HCT116 (cell line): ENCODE measurements around the gene CEP41. TPM values are rescaled to one million over a fixed set of nuclear protein-coding genes. Genes with fewer than 3 reads are reported as not detected.

Experiments
- ATAC-seq: fragments of 200-7000 bp; cut with Tn5 transposase; 2 replicates; pipeline ENCODE4 v1.9.1; 2020; ENCODE audit warnings: mild to moderate bottlenecking, moderate library complexity
- BruUV-seq: library from RNA; stranded (reverse); fragments of 400-500 nt; replicated peaks from 2 replicates; lab custom pipeline; 2021; lab: Mats Ljungman, UMichigan
- CTCF ChIA-PET: fragments of 300-600 bp; sonication (Branson Sonifier 250); formaldehyde crosslinking; loops from one replicate; lab custom pipeline; 2021; ENCODE audit warnings: antibody characterized with exemption; lab: Charles Lee
- POLR2A ChIA-PET: fragments of 300-600, 350-600 bp; sonication (Branson Sonifier 250); formaldehyde crosslinking; loops from one replicate; lab custom pipeline; 2021; ENCODE audit warnings: antibody characterized with exemption; lab: Charles Lee
- RAD21 ChIA-PET, 2 experiments: fragments of 300-600 bp; sonication (Branson Sonifier 250); formaldehyde crosslinking; loops; one replicate each; lab custom pipeline; 2023; ENCODE audit warnings: low total read pairs in 2 of 2; ENCODE audit not compliant: uncharacterized antibody in 2 of 2, unreplicated experiment in 2 of 2, low non-redundant PET in 1 of 2; lab: Charles Lee
- DNase-seq: peaks from one replicate; pipeline ENCODE4 v3.0.0-alpha.2; 2010; ENCODE audit warnings: low read depth, low spot score
- H2AFZ ChIP-seq: fragments of 200-600 bp; shearing (Covaris generic), sonication (generic); 2 replicates; pipeline ENCODE4 v1.6.1; 2017; ENCODE audit warnings: low read depth, mixed run types, mixed read lengths, antibody characterized with exemption, low read length; ENCODE audit not compliant: poor library complexity, severe bottlenecking
- H3K27ac ChIP-seq: 2 replicates; pipeline ENCODE4 v1.5.1; 2012; ENCODE audit warnings: low read depth, low read length
- H3K27me3 ChIP-seq: fragments of 200-600 bp; sonication (generic); 2 replicates; pipeline ENCODE4 v1.6.1; 2016; ENCODE audit warnings: mixed run types, low read length, mixed read lengths; ENCODE audit not compliant: insufficient read depth
- H3K36me3 ChIP-seq, 2 experiments: fragments of 200-500 bp in 1 of 2; fragments of 200-600 bp in 1 of 2; sonication (Bioruptor generic) in 1 of 2; sonication (generic) in 1 of 2; 2 replicates each; pipeline versions ENCODE4 v1.5.1 to v1.6.1; 2014 to 2016; ENCODE audit warnings: low read length in 2 of 2, inconsistent platforms in 1 of 2, mixed read lengths in 1 of 2, mixed run types in 1 of 2; ENCODE audit not compliant: insufficient read depth in 2 of 2, control insufficient read depth in 1 of 2
- H3K4me1 ChIP-seq, 2 experiments: fragments of 200-600 bp in 1 of 2; sonication (generic) in 1 of 2; 2 replicates each; pipeline versions ENCODE4 v1.5.1 to v1.6.1; 2012 to 2017; ENCODE audit warnings: low read length in 2 of 2, inconsistent platforms in 1 of 2, mild to moderate bottlenecking in 1 of 2, mixed read lengths in 1 of 2, mixed run types in 1 of 2, moderate library complexity in 1 of 2; ENCODE audit not compliant: insufficient read depth in 2 of 2, control insufficient read depth in 1 of 2
- H3K4me2 ChIP-seq: fragments of 200-600 bp; sonication (generic); 2 replicates; pipeline ENCODE4 v1.6.1; 2017; ENCODE audit warnings: mixed run types, low read length, mixed read lengths
- H3K4me3 ChIP-seq, 2 experiments: fragments of 200-600 bp in 1 of 2; sonication (generic) in 1 of 2; replicated peaks in 1 of 2; 2 replicates each; pipeline ENCODE4 v1.5.1; 2011 to 2016; ENCODE audit warnings: low read length in 2 of 2, control low read depth in 1 of 2, low read depth in 1 of 2, mild to moderate bottlenecking in 1 of 2, mixed read lengths in 1 of 2, mixed run types in 1 of 2
- H3K79me2 ChIP-seq: fragments of 200-600 bp; sonication (generic); 2 replicates; pipeline ENCODE4 v1.6.1; 2017; ENCODE audit warnings: mild to moderate bottlenecking, mixed run types, low read length, moderate library complexity, mixed read lengths; ENCODE audit not compliant: insufficient read depth
- H3K9ac ChIP-seq: fragments of 200-600 bp; sonication (generic); 2 replicates; pipeline ENCODE4 v1.6.1; 2016; ENCODE audit warnings: low read length, mixed read lengths
- H3K9me2 ChIP-seq: fragments of 200-600 bp; sonication (generic), shearing (Covaris generic); 2 replicates; pipeline ENCODE4 v1.6.1; 2017; ENCODE audit warnings: mixed run types, mild to moderate bottlenecking, moderate library complexity; ENCODE audit not compliant: insufficient read depth
- H3K9me3 ChIP-seq, 2 experiments: fragments of 200-500 bp in 1 of 2; fragments of 200-600 bp in 1 of 2; sonication (Bioruptor generic) in 1 of 2; sonication (generic) in 1 of 2; 2 replicates each; pipeline ENCODE4 v1.6.1; 2014 to 2017; ENCODE audit warnings: low read length in 2 of 2, mixed read lengths in 2 of 2, inconsistent platforms in 1 of 2, low read depth in 1 of 2, mild to moderate bottlenecking in 1 of 2, mixed run types in 1 of 2, moderate library complexity in 1 of 2; ENCODE audit not compliant: control insufficient read depth in 1 of 2, insufficient read depth in 1 of 2
- H4K20me1 ChIP-seq: fragments of 200-600 bp; sonication (generic), shearing (Covaris generic); 2 replicates; pipeline ENCODE4 v1.6.1; 2017; ENCODE audit warnings: mixed run types, mild to moderate bottlenecking, moderate library complexity; ENCODE audit not compliant: insufficient read depth
- ATF3 ChIP-seq: IDR thresholded peaks from 2 replicates; pipeline ENCODE4 v1.6.1; 2012
- CTCF ChIP-seq, 3 experiments: fragments of 200-600 bp in 1 of 3; sonication (generic) in 1 of 3; IDR thresholded peaks in 2 of 3; conservative IDR thresholded peaks in 1 of 3; 2 replicates each; pipeline ENCODE4 v1.5.1; 2012 to 2017; ENCODE audit warnings: low read depth in 2 of 3, low read length in 2 of 3, antibody characterized with exemption in 1 of 3, borderline replicate concordance in 1 of 3, control low read depth in 1 of 3, mild to moderate bottlenecking in 1 of 3, mixed read lengths in 1 of 3, mixed run types in 1 of 3, moderate library complexity in 1 of 3; ENCODE audit not compliant: insufficient read depth in 1 of 3
- EGR1 ChIP-seq: IDR thresholded peaks from 2 replicates; pipeline ENCODE4 v1.6.1; 2012; ENCODE audit warnings: low read depth
- EZH2 ChIP-seq: fragments of 200-600 bp; sonication (generic); IDR thresholded peaks from 2 replicates; pipeline ENCODE4 v1.6.1; 2017; ENCODE audit warnings: antibody characterized with exemption, mixed run types
- EZH2phosphoT487 ChIP-seq: fragments of 200-600 bp; IDR thresholded peaks from 2 replicates; pipeline ENCODE4 v1.6.1; 2018; ENCODE audit warnings: antibody characterized with exemption, borderline replicate concordance
- FOSL1 ChIP-seq: IDR thresholded peaks from 2 replicates; pipeline ENCODE4 v1.6.1; 2012; ENCODE audit warnings: low read depth
- JUND ChIP-seq: IDR thresholded peaks from 2 replicates; pipeline ENCODE4 v1.6.1; 2012
- MAX ChIP-seq: IDR thresholded peaks from 2 replicates; pipeline ENCODE4 v1.6.1; 2012
- POLR2A ChIP-seq: IDR thresholded peaks from 2 replicates; pipeline ENCODE4 v1.7.0; 2011; ENCODE audit warnings: borderline replicate concordance; ENCODE audit not compliant: insufficient read depth, insufficient read length; ENCODE audit errors: extremely low read depth
- RAD21 ChIP-seq: IDR thresholded peaks from 2 replicates; pipeline ENCODE4 v1.6.1; 2012; ENCODE audit warnings: low read depth, mild to moderate bottlenecking
- REST ChIP-seq: IDR thresholded peaks from 2 replicates; pipeline ENCODE4 v1.6.1; 2012; ENCODE audit warnings: low read depth
- SIN3A ChIP-seq: IDR thresholded peaks from 2 replicates; pipeline ENCODE4 v1.6.1; 2012; ENCODE audit warnings: low read depth
- SP1 ChIP-seq: IDR thresholded peaks from 2 replicates; pipeline ENCODE4 v1.6.1; 2012; ENCODE audit warnings: low read depth
- TCF7L2 ChIP-seq: IDR thresholded peaks from 2 replicates; pipeline ENCODE4 v1.7.0; 2011; ENCODE audit warnings: borderline replicate concordance, inconsistent platforms; ENCODE audit not compliant: insufficient read depth, insufficient read length; ENCODE audit errors: extremely low read depth
- YY1 ChIP-seq: IDR thresholded peaks from 2 replicates; pipeline ENCODE4 v1.6.1; 2011; ENCODE audit warnings: low read length, low read depth, moderate library complexity, mild to moderate bottlenecking; ENCODE audit not compliant: insufficient replicate concordance; ENCODE audit errors: extremely low read depth
- ZBTB33 ChIP-seq: IDR thresholded peaks from 2 replicates; pipeline ENCODE4 v1.6.1; 2011; ENCODE audit warnings: mild to moderate bottlenecking, low read length, moderate library complexity; ENCODE audit not compliant: insufficient replicate concordance; ENCODE audit errors: extremely low read depth
- ZFX ChIP-seq: fragments of 450-650 bp; IDR thresholded peaks from 2 replicates; pipeline ENCODE4 v1.6.1; 2017
- ZNF274 ChIP-seq: fragments of 200-500 bp; sonication (Bioruptor generic); IDR thresholded peaks from 2 replicates; pipeline ENCODE4 v1.6.1; 2014; ENCODE audit warnings: mild to moderate bottlenecking, low read depth, low read length, inconsistent platforms
- intact Hi-C: fragments of 100-400 bp; cut with micrococcal nuclease; formaldehyde crosslinking; loops from 2 replicates; pipeline ENCODE4 v1.10.0; 2022
- total RNA-seq: library from RNA; stranded (reverse); gene quantifications from one replicate; pipeline ENCODE4 v1.2.1, GENCODE V29; 2021; ENCODE audit not compliant: unreplicated experiment

The CEP41 gene
- total RNA-seq, 1 experiment from 2014 or later = 13.6 TPM

GRCh38 chr7:130356876-130357611, 83.8 kb downstream of the CEP41 start:
- Histone ChIP-seq H3K4me2 (peak overlapping the region; percentile 63), H3K27ac (peak overlapping the region; percentile 80), H3K79me2 (no peaks in the 10 kb centered on the region), H2AFZ (peak overlapping the region; percentile 83), H3K36me3 (no peaks in the 10 kb centered on the region), H3K9me2 (no peaks in the 10 kb centered on the region), H3K4me1 (peaks cover 31 to 44% of the 10 kb centered on the region in 2 experiments), H3K9ac (peak overlapping the region; percentile 20), H3K27me3 (no peaks in the 10 kb centered on the region), H3K4me3 (peak overlapping the region in 1 of 2 experiments; percentile 7; a peak in 2 of 4 replicates), H3K9me3 (peaks cover 0 to 21% of the 10 kb centered on the region in 2 experiments; a peak in 1 of 4 replicates), H4K20me1 (no peaks in the 10 kb centered on the region)
- CTCF ChIA-PET = interaction anchor here (1.0 to 1.7 kb wide), 2 partner anchors 20 kb away, joined by 3 to 6 read pairs; no protein-coding TSS in a partner anchor
- BruUV-seq = no TSS peak
- RAD21 ChIA-PET = no interaction called here
- DNase-seq = peak; percentile 53
- intact Hi-C loops = loop anchor here (5.0 kb wide), 1 partner anchor 65 kb away; the partner anchor contains the start of gene CPA4
- ATAC-seq = peak; percentile 61
- POLR2A ChIA-PET = no interaction called here
- TF ChIP-seq ZBTB33 (no peak), TCF7L2 (no peak), POLR2A (no peak), MAX (peak; percentile 66; the same call in 1 of the 2 replicates), FOSL1 (peak; percentile 92), JUND (peak; percentile 90), YY1 (peak; percentile 76), CTCF (IDR thresholded peaks at IDR 0.05 in 2 of 3, conservative IDR thresholded peaks at IDR 0.05 in 1 of 3; ENCODE audit: borderline replicate concordance in 1 of 3, insufficient read depth in 1 of 3, low read depth in 2 of 3, low read length in 2 of 3) (no peak), EZH2 (no peak), RAD21 (no peak), ZNF274 (no peak), ATF3 (peak; percentile 95; the same call in 1 of the 2 replicates), EZH2phosphoT487 (no peak), EGR1 (peak; percentile 73), REST (no peak), ZFX (no peak; the same call in none of the 2 replicates), SP1 (peak; percentile 80), SIN3A (peak; percentile 41; the same call in 1 of the 2 replicates)
